Neural cell (in vitro differentiated cells): ENCODE results near the gene DLG2. TPM values are rescaled to one million over a fixed set of nuclear protein-coding genes. Genes with fewer than 3 reads are reported as not detected.

Experiments
- H2AFZ ChIP-seq: fragments of 200-600, 300-800 bp; sonication (generic), shearing (Covaris generic); 2 replicates; pipeline ENCODE4 v1.6.0; 2014; ENCODE audit warnings: low read depth, mild to moderate bottlenecking, antibody characterized with exemption, low read length, moderate library complexity
- H3F3A ChIP-seq: fragments of 200-600 bp; shearing (Covaris generic); 2 replicates; pipeline ENCODE4 v1.6.1; 2016; ENCODE audit warnings: mild to moderate bottlenecking, moderate library complexity, mixed read lengths, antibody characterized with exemption, low read length; ENCODE audit not compliant: insufficient read depth, poor library complexity, severe bottlenecking
- H3K27ac ChIP-seq: fragments of 200-600, 300-800 bp; sonication (generic), shearing (Covaris generic); 2 replicates; pipeline ENCODE4 v1.5.1; 2014; ENCODE audit warnings: mild to moderate bottlenecking, low read length, moderate library complexity
- H3K27me3 ChIP-seq: fragments of 300-800, 200-600 bp; sonication (generic), shearing (Covaris generic); 2 replicates; pipeline ENCODE4 v1.6.0; 2014; ENCODE audit warnings: mild to moderate bottlenecking, low read depth, low read length, moderate library complexity; ENCODE audit not compliant: insufficient read depth
- H3K36me3 ChIP-seq: fragments of 300-800, 200-600 bp; sonication (generic), shearing (Covaris generic); 2 replicates; pipeline ENCODE4 v1.5.1; 2014; ENCODE audit warnings: mild to moderate bottlenecking, antibody characterized with exemption, low read length, moderate library complexity; ENCODE audit not compliant: insufficient read depth
- H3K4me2 ChIP-seq: fragments of 300-800, 200-600 bp; sonication (generic), shearing (Covaris generic); 2 replicates; pipeline ENCODE4 v1.6.0; 2014; ENCODE audit warnings: mild to moderate bottlenecking, low read length
- H3K4me3 ChIP-seq: fragments of 300-800, 200-600 bp; sonication (generic), shearing (Covaris generic); 2 replicates; pipeline ENCODE4 v1.5.1; 2014; ENCODE audit warnings: mild to moderate bottlenecking, low read length, moderate library complexity
- H3K79me2 ChIP-seq: fragments of 200-600 bp; shearing (Covaris generic); replicated peaks from 2 replicates; pipeline ENCODE4 v1.6.0; 2014; ENCODE audit warnings: mild to moderate bottlenecking, low read length, moderate library complexity; ENCODE audit not compliant: insufficient read depth
- H3K9ac ChIP-seq: fragments of 300-800, 200-600 bp; sonication (generic), shearing (Covaris generic); 2 replicates; pipeline ENCODE4 v1.6.1; 2016; ENCODE audit warnings: mild to moderate bottlenecking, low read length, mixed read lengths
- H3K9me2 ChIP-seq: fragments of 200-600 bp; shearing (Covaris generic); 2 replicates; pipeline ENCODE4 v1.6.1; 2016; ENCODE audit warnings: mild to moderate bottlenecking, low read length, mixed read lengths; ENCODE audit not compliant: insufficient read depth
- H3K9me3 ChIP-seq: fragments of 200-600, 300-800 bp; sonication (generic), shearing (Covaris generic); 2 replicates; pipeline ENCODE4 v1.6.1; 2016; ENCODE audit warnings: mild to moderate bottlenecking, mixed run types, low read length, moderate library complexity, mixed read lengths
- H4K20me1 ChIP-seq: fragments of 200-600 bp; shearing (Covaris generic); 2 replicates; pipeline ENCODE4 v1.6.1; 2016; ENCODE audit warnings: mild to moderate bottlenecking, mixed run types; ENCODE audit not compliant: insufficient read depth
- CTCF ChIP-seq: fragments of 450-650 bp; IDR thresholded peaks from 2 replicates; pipeline ENCODE4 v1.5.1; 2014; ENCODE audit warnings: antibody characterized with exemption, mild to moderate bottlenecking, moderate library complexity; ENCODE audit not compliant: poor library complexity, severe bottlenecking
- EP300 ChIP-seq: fragments of 450-650 bp; conservative IDR thresholded peaks from 2 replicates; pipeline ENCODE4 v1.6.1; 2014; ENCODE audit warnings: antibody characterized with exemption, mild to moderate bottlenecking, moderate library complexity; ENCODE audit not compliant: poor library complexity, severe bottlenecking
- EZH2 ChIP-seq: fragments of 200-600, 300-800 bp; shearing (Covaris generic), sonication (generic); IDR thresholded peaks from 2 replicates; pipeline ENCODE4 v1.6.1; 2014; ENCODE audit warnings: antibody characterized with exemption, low read length, borderline replicate concordance, mild to moderate bottlenecking; ENCODE audit not compliant: insufficient read depth, poor library complexity, severe bottlenecking
- MXI1 ChIP-seq: fragments of 450-650 bp; conservative IDR thresholded peaks from 2 replicates; pipeline ENCODE4 v1.6.1; 2014; ENCODE audit warnings: antibody characterized with exemption, mild to moderate bottlenecking; ENCODE audit not compliant: poor library complexity, severe bottlenecking
- POLR2AphosphoS5 ChIP-seq: IDR thresholded peaks from 2 replicates; pipeline ENCODE4 v1.6.1; 2012
- RAD21 ChIP-seq: fragments of 450-650 bp; conservative IDR thresholded peaks from 2 replicates; pipeline ENCODE4 v1.6.1; 2014; ENCODE audit warnings: antibody characterized with exemption, mild to moderate bottlenecking, moderate library complexity
- REST ChIP-seq: IDR thresholded peaks from 2 replicates; pipeline ENCODE4 v1.6.1; 2012; ENCODE audit warnings: borderline replicate concordance
- SMC3 ChIP-seq: fragments of 450-650 bp; conservative IDR thresholded peaks from 2 replicates; pipeline ENCODE4 v1.6.1; 2014; ENCODE audit warnings: antibody characterized with exemption, mild to moderate bottlenecking, moderate library complexity; ENCODE audit not compliant: poor library complexity
- TAF1 ChIP-seq: IDR thresholded peaks from 2 replicates; pipeline ENCODE4 v1.6.1; 2012; ENCODE audit warnings: low read depth
- polyA plus RNA-seq: library from polyadenylated mRNA; depleted of rRNA; stranded (reverse); fragments of >200 nt; gene quantifications from 2 replicates; pipeline ENCODE4 v1.2.3, GENCODE V29; 2014

Gene DLG2
- polyA plus RNA-seq, 1 donor from 2014 or later = 179 TPM

GRCh38 chr11:85385547-85385946, 241.6 kb downstream of the DLG2 start:
- Histone ChIP-seq H3K9me2 (no peaks in the 10 kb centered on the region), H3K79me2 (no peaks in the 10 kb centered on the region), H4K20me1 (no peaks in the 10 kb centered on the region), H3K4me2 (no peak overlapping the region), H3K27ac (no peak overlapping the region), H3K36me3 (no peaks in the 10 kb centered on the region), H3K27me3 (no peaks in the 10 kb centered on the region), H2AFZ (no peak overlapping the region), H3K4me3 (no peak overlapping the region), H3F3A (no peaks in the 10 kb centered on the region), H3K9me3 (no peaks in the 10 kb centered on the region), H3K9ac (no peak overlapping the region)
- TF ChIP-seq SMC3 (no peak), TAF1 (no peak), MXI1 (no peak), CTCF (no peak), POLR2AphosphoS5 (no peak), EP300 (no peak), REST (no peak), RAD21 (no peak), EZH2 (no peak)

DNA sequence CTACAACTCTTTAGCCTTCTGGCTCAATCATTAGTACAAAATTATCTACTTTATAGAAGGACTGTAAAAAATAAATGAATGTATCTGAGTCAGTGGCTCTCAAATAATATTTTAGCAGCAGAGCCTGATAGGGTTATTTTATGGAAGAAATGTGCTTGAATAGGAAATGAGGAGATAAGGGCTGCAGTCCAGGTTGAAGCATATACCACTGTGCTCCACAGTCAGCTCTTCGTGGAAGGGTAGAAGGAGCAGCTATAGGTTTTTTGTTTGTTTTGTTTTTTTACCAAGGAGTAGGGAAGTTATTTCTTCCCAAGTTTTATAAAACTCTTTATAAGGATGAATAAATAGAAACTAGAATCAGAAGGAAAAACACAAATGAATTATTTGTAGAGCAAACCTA, 242.0 kb downstream of the DLG2 start:
- H4K20me1 ChIP-seq = no peaks in the 10 kb centered on the region
- no peak overlapping the region for H3K4me3 ChIP-seq
- no peaks in the 10 kb centered on the region for H3K79me2 ChIP-seq
- H3K9me3 ChIP-seq = no peaks in the 10 kb centered on the region
- no peaks in the 10 kb centered on the region for H3K9me2 ChIP-seq
- H3K9ac ChIP-seq = no peak overlapping the region
- H2AFZ ChIP-seq = no peak overlapping the region
- H3K36me3 ChIP-seq = no peaks in the 10 kb centered on the region
- TF ChIP-seq EP300 (no peak), EZH2 (no peak), POLR2AphosphoS5 (no peak), RAD21 (no peak), CTCF (no peak), SMC3 (no peak), REST (no peak), MXI1 (no peak), TAF1 (no peak)
- no peak overlapping the region for H3K27ac ChIP-seq
- no peak overlapping the region for H3K4me2 ChIP-seq
- no peaks in the 10 kb centered on the region for H3K27me3 ChIP-seq
- no peaks in the 10 kb centered on the region for H3F3A ChIP-seq
